HepG2 (cell line): ENCODE measurements around the gene TBC1D16. TPM values are rescaled to one million over a fixed set of nuclear protein-coding genes. Genes with fewer than 3 reads are reported as not detected.
A peak's percentile ranks its signal among the peaks of the same experiment; 100 is the strongest.

ENCODE experiments used
- HOXA3 ChIP-seq: sonication (generic); formaldehyde crosslinking; IDR thresholded peaks from 2 replicates; pipeline ENCODE4 v1.5.0; 2020; ENCODE audit warnings: missing genetic modification reagents
- IRF2 ChIP-seq: IDR thresholded peaks from 2 replicates; pipeline ENCODE4 v1.6.1; 2018; ENCODE audit warnings: missing genetic modification reagents, missing compliant biosample characterization
- JUNB ChIP-seq: sonication (generic); formaldehyde crosslinking; IDR thresholded peaks from 2 replicates; pipeline ENCODE4 v1.8.0; 2022; ENCODE audit warnings: missing genetic modification reagents, mild to moderate bottlenecking, borderline replicate concordance
- MAFF ChIP-seq: IDR thresholded peaks from 2 replicates; pipeline ENCODE4 v1.6.1; 2011; ENCODE audit warnings: low read depth, low read length, improper control_type of control experiment
- NCOA5 ChIP-seq: sonication (generic); formaldehyde crosslinking; IDR thresholded peaks from 2 replicates; pipeline ENCODE4 v1.4.0; 2020; ENCODE audit warnings: missing genetic modification reagents
- TRAFD1 ChIP-seq: sonication (generic); formaldehyde crosslinking; IDR thresholded peaks from 2 replicates; pipeline ENCODE4 v1.5.1; 2020; ENCODE audit warnings: missing genetic modification reagents, mild to moderate bottlenecking, borderline replicate concordance
- ZBTB40 ChIP-seq, 2 experiments: fragments of 450-650 bp in 1 of 2; sonication (generic) in 1 of 2; formaldehyde crosslinking in 1 of 2; IDR thresholded peaks; 2 replicates each; pipeline versions ENCODE4 v1.6.1 to v1.8.0; 2016 to 2022; ENCODE audit warnings: antibody characterized with exemption in 1 of 2, mild to moderate bottlenecking in 1 of 2, missing genetic modification reagents in 1 of 2
- ZKSCAN5 ChIP-seq: sonication (generic); formaldehyde crosslinking; IDR thresholded peaks from 2 replicates; pipeline ENCODE4 v1.5.1; 2020; ENCODE audit warnings: mild to moderate bottlenecking, missing genetic modification reagents
- ZNF782 ChIP-seq: sonication (generic); formaldehyde crosslinking; IDR thresholded peaks from 2 replicates; pipeline ENCODE4 v1.4.0; 2020; ENCODE audit warnings: missing genetic modification reagents, mild to moderate bottlenecking, borderline replicate concordance
- polyA plus RNA-seq, 8 experiments: library from polyadenylated mRNA; depleted of rRNA in 3 of 8; stranded (reverse) in 7 of 8; unstranded in 1 of 8; fragments of >200 nt; fragmentation: Illumina TruSeq in 4 of 8; extraction: Trizol in 4 of 8; gene quantifications; 2 replicates each; pipeline versions ENCODE4 v1.2.1 to v1.2.3, GENCODE V29; 2011 to 2016; ENCODE audit warnings: low read depth in 4 of 8, missing spikeins in 1 of 8, mixed read lengths in 1 of 8; ENCODE audit not compliant: insufficient read depth in 1 of 8
- total RNA-seq, 5 experiments: library from RNA; depleted of rRNA; stranded (reverse); fragments of >200 nt; fragmentation: Illumina TruSeq; extraction: Trizol; gene quantifications; 2 replicates each; pipeline ENCODE4 v1.2.3, GENCODE V29; 2016; ENCODE audit warnings: low read depth in 1 of 5
- TF ChIP-seq, protein P1 (sequence below): sonication (generic); formaldehyde crosslinking; IDR thresholded peaks from 2 replicates; pipeline ENCODE4 v1.4.0; 2020; ENCODE audit warnings: missing genetic modification reagents, mild to moderate bottlenecking, borderline replicate concordance
- TF ChIP-seq, protein P2 (sequence below): sonication (generic); formaldehyde crosslinking; IDR thresholded peaks from 2 replicates; pipeline ENCODE4 v1.8.0; 2022; ENCODE audit warnings: missing genetic modification reagents, mild to moderate bottlenecking, moderate library complexity, borderline replicate concordance

The TBC1D16 gene
- total and polyA plus RNA-seq, 2 of the 13 experiments (the other 11 are each of a cell fraction or from before 2014, with no cell fraction given) = 14.9 to 24.9 TPM

GRCh38 chr17:79989106-79989835, 46.4 kb downstream of the TBC1D16 start (continued):
- TF ChIP-seq, protein P1, sequence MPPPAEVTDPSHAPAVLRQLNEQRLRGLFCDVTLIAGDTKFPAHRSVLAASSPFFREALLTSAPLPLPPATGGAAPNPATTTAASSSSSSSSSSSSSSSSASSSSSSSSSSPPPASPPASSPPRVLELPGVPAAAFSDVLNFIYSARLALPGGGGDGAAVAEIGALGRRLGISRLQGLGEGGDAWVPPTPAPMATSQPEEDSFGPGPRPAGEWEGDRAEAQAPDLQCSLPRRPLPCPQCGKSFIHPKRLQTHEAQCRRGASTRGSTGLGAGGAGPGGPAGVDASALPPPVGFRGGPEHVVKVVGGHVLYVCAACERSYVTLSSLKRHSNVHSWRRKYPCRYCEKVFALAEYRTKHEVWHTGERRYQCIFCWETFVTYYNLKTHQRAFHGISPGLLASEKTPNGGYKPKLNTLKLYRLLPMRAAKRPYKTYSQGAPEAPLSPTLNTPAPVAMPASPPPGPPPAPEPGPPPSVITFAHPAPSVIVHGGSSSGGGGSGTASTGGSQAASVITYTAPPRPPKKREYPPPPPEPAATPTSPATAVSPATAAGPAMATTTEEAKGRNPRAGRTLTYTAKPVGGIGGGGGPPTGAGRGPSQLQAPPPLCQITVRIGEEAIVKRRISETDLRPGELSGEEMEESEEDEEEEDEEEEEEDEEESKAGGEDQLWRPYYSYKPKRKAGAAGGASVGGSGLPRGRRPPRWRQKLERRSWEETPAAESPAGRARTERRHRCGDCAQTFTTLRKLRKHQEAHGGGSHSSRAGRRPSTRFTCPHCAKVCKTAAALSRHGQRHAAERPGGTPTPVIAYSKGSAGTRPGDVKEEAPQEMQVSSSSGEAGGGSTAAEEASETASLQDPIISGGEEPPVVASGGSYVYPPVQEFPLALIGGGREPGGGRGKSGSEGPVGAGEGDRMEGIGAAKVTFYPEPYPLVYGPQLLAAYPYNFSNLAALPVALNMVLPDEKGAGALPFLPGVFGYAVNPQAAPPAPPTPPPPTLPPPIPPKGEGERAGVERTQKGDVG (CRISPR knock-in tag) = no peak
- TF ChIP-seq IRF2 (CRISPR knock-in tag) (no peak), NCOA5 (CRISPR knock-in tag) (no peak), ZKSCAN5 (CRISPR knock-in tag) (no peak), HOXA3 (no peak), ZBTB40 (IDR thresholded peaks at IDR 0.05) (no peak), ZBTB40 (CRISPR knock-in tag; IDR thresholded peaks at IDR 0.05) (0 out of 2 replicates have a peak, but pooled peaks have one; percentile 32), JUNB (no peak), TRAFD1 (0 out of 2 replicates have a peak, but pooled peaks have one; percentile 67), ZNF782 (CRISPR knock-in tag) (no peak), MAFF (no peak)
- TF ChIP-seq, protein P2, sequence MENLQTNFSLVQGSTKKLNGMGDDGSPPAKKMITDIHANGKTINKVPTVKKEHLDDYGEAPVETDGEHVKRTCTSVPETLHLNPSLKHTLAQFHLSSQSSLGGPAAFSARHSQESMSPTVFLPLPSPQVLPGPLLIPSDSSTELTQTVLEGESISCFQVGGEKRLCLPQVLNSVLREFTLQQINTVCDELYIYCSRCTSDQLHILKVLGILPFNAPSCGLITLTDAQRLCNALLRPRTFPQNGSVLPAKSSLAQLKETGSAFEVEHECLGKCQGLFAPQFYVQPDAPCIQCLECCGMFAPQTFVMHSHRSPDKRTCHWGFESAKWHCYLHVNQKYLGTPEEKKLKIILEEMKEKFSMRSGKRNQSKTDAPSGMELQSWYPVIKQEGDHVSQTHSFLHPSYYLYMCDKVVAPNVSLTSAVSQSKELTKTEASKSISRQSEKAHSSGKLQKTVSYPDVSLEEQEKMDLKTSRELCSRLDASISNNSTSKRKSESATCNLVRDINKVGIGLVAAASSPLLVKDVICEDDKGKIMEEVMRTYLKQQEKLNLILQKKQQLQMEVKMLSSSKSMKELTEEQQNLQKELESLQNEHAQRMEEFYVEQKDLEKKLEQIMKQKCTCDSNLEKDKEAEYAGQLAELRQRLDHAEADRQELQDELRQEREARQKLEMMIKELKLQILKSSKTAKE (CRISPR knock-in tag) = no peak
